T-helper 17 cell (primary cell): ENCODE measurements around the gene CYP27C1. TPM values are rescaled to one million over a fixed set of nuclear protein-coding genes. Genes with fewer than 3 reads are reported as not detected.

Source experiments
- ATAC-seq: fragments of 150-1000 bp; cut with Tn5 transposase; 2 replicates; pipeline ENCODE4 v1.10.0; 2021; ENCODE audit warnings: mild to moderate bottlenecking, moderate library complexity
- DNase-seq, 3 donors: peaks; one replicate each; pipeline versions ENCODE4 v3.0.0 to v3.0.0-alpha.2; 2020 to 2021
- H3K9me3 ChIP-seq: one replicate; pipeline ENCODE4 v1.7.0; 2013; ENCODE audit warnings: low read length, mild to moderate bottlenecking; ENCODE audit not compliant: control insufficient read depth, poor library complexity, severe bottlenecking
- H3K27ac Mint-ChIP-seq: one replicate; pipeline ENCODE4 v1.8.0; 2022; ENCODE audit warnings: mild to moderate bottlenecking, moderate library complexity, mixed read lengths
- H3K27me3 Mint-ChIP-seq: one replicate; pipeline ENCODE4 v1.8.0; 2022; ENCODE audit warnings: mixed read lengths
- H3K36me3 Mint-ChIP-seq: one replicate; pipeline ENCODE4 v1.8.0; 2022; ENCODE audit warnings: low read depth, mixed read lengths
- H3K4me1 Mint-ChIP-seq: one replicate; pipeline ENCODE4 v1.8.0; 2022; ENCODE audit warnings: mild to moderate bottlenecking, mixed read lengths
- H3K4me3 Mint-ChIP-seq: one replicate; pipeline ENCODE4 v1.8.0; 2022; ENCODE audit warnings: mild to moderate bottlenecking, moderate library complexity, mixed read lengths
- total RNA-seq, 4 donors: library from RNA in 2 of 4; stranded (reverse) in 2 of 4; gene quantifications; one replicate each; pipeline ENCODE4 v1.2.3 and lab custom pipeline; 2022 to 2026

Gene CYP27C1
- total RNA-seq, 2 donors from 2014 or later = not detected

DNA sequence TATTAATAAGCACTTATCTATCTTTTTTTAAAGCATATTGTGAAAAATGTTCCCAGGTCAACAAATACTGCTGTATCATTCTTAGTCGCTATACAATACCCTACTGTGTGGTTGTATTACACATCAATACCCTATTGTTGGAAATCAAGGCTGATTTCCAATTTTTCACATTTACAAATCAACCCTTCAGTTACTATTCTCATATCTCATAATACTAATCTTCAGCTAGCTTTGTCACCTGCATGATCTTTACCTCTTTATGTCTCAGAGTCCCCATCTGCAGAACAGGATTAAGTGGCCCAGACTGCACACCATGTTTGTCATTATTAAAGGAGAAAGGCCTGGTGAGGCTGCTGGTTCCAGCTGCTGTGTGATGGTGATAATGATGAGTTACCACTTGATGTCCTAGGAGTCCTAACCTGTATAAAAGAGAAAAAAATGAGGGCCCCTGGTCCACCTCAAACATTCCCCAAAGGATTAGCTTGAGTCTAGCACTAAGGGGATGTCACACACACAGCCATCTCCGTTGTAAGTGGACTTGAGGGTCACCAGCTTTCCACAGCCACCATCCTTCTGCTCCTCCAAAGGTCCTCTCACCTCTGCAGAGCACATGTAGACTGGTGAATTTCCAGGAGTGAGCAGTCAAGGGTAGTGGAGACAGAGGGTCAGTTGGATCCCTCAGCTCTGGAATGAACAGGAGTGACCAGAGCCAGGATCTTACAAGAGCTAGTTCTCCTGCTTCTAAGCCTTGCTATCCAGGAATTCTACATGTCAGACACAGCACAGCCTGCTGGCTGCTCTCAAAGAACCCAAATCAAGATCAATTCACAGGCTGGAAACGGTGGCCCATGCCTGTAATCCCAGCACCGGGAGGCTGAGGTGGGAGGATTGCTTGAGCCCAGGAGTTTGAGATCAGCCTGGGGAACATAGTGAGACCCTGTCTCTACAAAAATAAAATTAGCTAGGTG is 77.2 kb downstream of the CYP27C1 start:
- Mint-ChIP-seq H3K27ac (no peak overlapping the region), H3K4me1 (no peaks in the 10 kb centered on the region), H3K27me3 (peaks cover 19% of the 10 kb centered on the region), H3K36me3 (no peaks in the 10 kb centered on the region), H3K4me3 (no peak overlapping the region)
- no peaks in the 10 kb centered on the region for H3K9me3 ChIP-seq
- no peak for DNase-seq
- no peak for ATAC-seq

GRCh38 chr2:127140538-127140937 is 79.6 kb downstream of the CYP27C1 start:
- H3K4me1 Mint-ChIP-seq = no peaks in the 10 kb centered on the region
- H3K9me3 ChIP-seq = no peaks in the 10 kb centered on the region
- no peak overlapping the region for H3K27ac Mint-ChIP-seq
- H3K36me3 Mint-ChIP-seq = no peaks in the 10 kb centered on the region
- H3K27me3 Mint-ChIP-seq = peaks cover 19% of the 10 kb centered on the region
- H3K4me3 Mint-ChIP-seq = no peak overlapping the region
- no peak for ATAC-seq
- DNase-seq = no peak

GRCh38 chr2:127139766-127140165 is 80.3 kb downstream of the CYP27C1 start:
- ATAC-seq (no peak), DNase-seq (no peak)
- Mint-ChIP-seq H3K4me1 (no peaks in the 10 kb centered on the region), H3K4me3 (no peak overlapping the region), H3K27ac (no peak overlapping the region), H3K27me3 (peaks cover 24% of the 10 kb centered on the region), H3K36me3 (no peaks in the 10 kb centered on the region)
- H3K9me3 ChIP-seq = no peaks in the 10 kb centered on the region

- Mint-ChIP-seq H3K27ac (no peak overlapping the region), H3K27me3 (peaks cover 34% of the 10 kb centered on the region), H3K36me3 (peaks cover 3% of the 10 kb centered on the region), H3K4me3 (no peak overlapping the region), H3K4me1 (peaks cover 4% of the 10 kb centered on the region)
- H3K9me3 ChIP-seq = no peaks in the 10 kb centered on the region
- DNase-seq (no peak), ATAC-seq (no peak)
These were observed 81.8 kb downstream of the CYP27C1 start for GRCh38 chr2:127138281-127138680.

- no peaks in the 10 kb centered on the region for H3K9me3 ChIP-seq
- Mint-ChIP-seq H3K4me1 (peaks cover 4% of the 10 kb centered on the region), H3K27me3 (peaks cover 36% of the 10 kb centered on the region), H3K36me3 (peaks cover 3% of the 10 kb centered on the region), H3K4me3 (no peak overlapping the region), H3K27ac (no peak overlapping the region)
- DNase-seq (no peak), ATAC-seq (no peak)
These were observed 82.4 kb downstream of the CYP27C1 start for GRCh38 chr2:127137741-127138140.

- Mint-ChIP-seq H3K4me3 (no peak overlapping the region), H3K36me3 (peaks cover 3% of the 10 kb centered on the region), H3K4me1 (peaks cover 4% of the 10 kb centered on the region), H3K27me3 (peaks cover 33% of the 10 kb centered on the region), H3K27ac (no peak overlapping the region)
- ATAC-seq = no peak
- no peak for DNase-seq
- no peaks in the 10 kb centered on the region for H3K9me3 ChIP-seq
These were observed 82.9 kb downstream of the CYP27C1 start for GRCh38 chr2:127137225-127137624.

- H3K4me3 Mint-ChIP-seq = no peak overlapping the region
- peaks cover 18% of the 10 kb centered on the region for H3K27me3 Mint-ChIP-seq
- ATAC-seq = no peak
- no peak overlapping the region for H3K27ac Mint-ChIP-seq
- DNase-seq = no peak
- H3K4me1 Mint-ChIP-seq = peaks cover 6% of the 10 kb centered on the region
- peaks cover 3% of the 10 kb centered on the region for H3K36me3 Mint-ChIP-seq
- H3K9me3 ChIP-seq = no peaks in the 10 kb centered on the region
These were observed 85.0 kb downstream of the CYP27C1 start for GRCh38 chr2:127134833-127135830.

- H3K27ac Mint-ChIP-seq = no peak overlapping the region
- no peak for ATAC-seq
- no peaks in the 10 kb centered on the region for H3K9me3 ChIP-seq
- peaks cover 18% of the 10 kb centered on the region for H3K27me3 Mint-ChIP-seq
- H3K4me3 Mint-ChIP-seq = no peak overlapping the region
- peaks cover 3% of the 10 kb centered on the region for H3K36me3 Mint-ChIP-seq
- peaks cover 6% of the 10 kb centered on the region for H3K4me1 Mint-ChIP-seq
- DNase-seq = no peak
These were observed 85.9 kb downstream of the CYP27C1 start for GRCh38 chr2:127134235-127134634.

Other genes starting within 250 kb of the CYP27C1 start
- 100 to 1,000 TPM; 132 to 133 TPM for gene BIN1, start 113.1 kb downstream of the CYP27C1 start, total RNA-seq
- 10 to 100 TPM; 33.5 to 43.5 TPM for gene ERCC3, start 73.8 kb upstream of the CYP27C1 start, total RNA-seq
- gene MAP3K2, start 167.7 kb upstream of the CYP27C1 start, total RNA-seq = 100 to 1,000 TPM in 1 of 2 donors, 10 to 100 TPM in 1; 91.0 to 100 TPM
- gene PROC, start 198.1 kb upstream of the CYP27C1 start, total RNA-seq = not detected